Kidney epithelial cell (primary cell): ENCODE data around the gene ZNF729. TPM values are rescaled to one million over a fixed set of nuclear protein-coding genes. Genes with fewer than 3 reads are reported as not detected.

ENCODE experiments used
- DNase-seq: peaks from one replicate; pipeline ENCODE4 v3.0.0-alpha.2; 2010; ENCODE audit warnings: low read depth
- H3K27me3 ChIP-seq: 2 replicates; pipeline ENCODE4 v1.6.0; 2011; ENCODE audit warnings: low read length; ENCODE audit not compliant: control insufficient read depth, insufficient read depth
- H3K36me3 ChIP-seq: 2 replicates; pipeline ENCODE4 v1.5.1; 2011; ENCODE audit warnings: low read length; ENCODE audit not compliant: control insufficient read depth, insufficient read depth
- H3K4me3 ChIP-seq: 2 replicates; pipeline ENCODE4 v1.5.1; 2011; ENCODE audit warnings: low read depth, mild to moderate bottlenecking, control low read depth, low read length
- CTCF ChIP-seq: IDR thresholded peaks from 2 replicates; pipeline ENCODE4 v1.5.1; 2011; ENCODE audit warnings: mild to moderate bottlenecking, moderate library complexity, low read length, control low read depth, inconsistent platforms; ENCODE audit not compliant: insufficient read depth, poor library complexity, severe bottlenecking
- total RNA-seq: library from RNA; depleted of rRNA; stranded (reverse); fragments of >200 nt; gene quantifications from 2 replicates; pipeline ENCODE4 v1.2.3, GENCODE V29; 2015

ZNF729 gene
- total RNA-seq, 1 donor from 2014 or later: not detected

DNA sequence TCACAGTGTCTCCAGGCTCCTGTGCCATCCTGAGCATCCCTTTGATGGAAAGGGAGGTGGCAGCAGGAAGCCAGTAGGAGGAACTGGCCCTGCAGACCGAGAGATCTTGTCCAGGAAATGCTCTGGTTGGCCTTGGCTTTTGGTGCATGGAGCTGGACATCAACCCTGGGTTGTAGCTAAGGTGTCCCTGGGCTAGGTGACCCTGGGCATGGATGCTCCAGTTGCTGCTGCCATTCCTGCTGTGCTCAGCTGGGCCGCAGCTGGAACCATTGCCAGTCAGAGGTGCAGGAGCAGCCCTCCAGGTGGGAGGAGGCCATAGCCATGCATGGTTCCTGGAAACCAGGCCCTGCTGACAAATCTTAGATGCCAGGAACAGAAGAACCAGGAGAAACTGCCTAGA is 68.4 kb downstream of the ZNF729 start:
- Histone ChIP-seq H3K4me3 (no peak overlapping the region), H3K36me3 (no peaks in the 10 kb centered on the region), H3K27me3 (no peaks in the 10 kb centered on the region)
- no peak for TF ChIP-seq CTCF
- no peak for DNase-seq

Other genes with a start within 250 kb of the ZNF729 start
- 3.0 and 6.4 TPM in 2 replicates for gene ZNF257, start 234.0 kb upstream of the ZNF729 start, total RNA-seq
- gene ZNF676, start 89.5 kb upstream of the ZNF729 start, total RNA-seq: 0.34 TPM in 1 of 2 replicates, not detected in the other
- gene ZNF98, start 135.9 kb downstream of the ZNF729 start, total RNA-seq: 0.34 and 3.0 TPM in 2 replicates